PC-9 (cell line): ENCODE results near the gene ZBTB34. TPM values are rescaled to one million over a fixed set of nuclear protein-coding genes. Genes with fewer than 3 reads are reported as not detected.

Experiments
- BruUV-seq: library from RNA; stranded (reverse); fragments of 400-500 nt; replicated peaks from 2 replicates; lab custom pipeline; 2021; lab: Mats Ljungman, UMichigan
- CTCF ChIA-PET: fragments of 300-600 bp; sonication (Branson Sonifier 250); formaldehyde crosslinking; loops from one replicate; lab custom pipeline; 2022; ENCODE audit warnings: antibody characterized with exemption; lab: Charles Lee
- POLR2A ChIA-PET: fragments of 300-600 bp; sonication (Branson Sonifier 250); formaldehyde crosslinking; loops from one replicate; lab custom pipeline; 2022; ENCODE audit warnings: antibody characterized with exemption; ENCODE audit not compliant: unreplicated experiment; lab: Charles Lee
- DNase-seq, 2 experiments: peaks; one replicate each; pipeline versions ENCODE4 v3.0.0 to v3.0.0-alpha.2; 2015 to 2022; ENCODE audit warnings: mixed read lengths in 1 of 2
- H2AFZ ChIP-seq: fragments of 200-600 bp; sonication (generic); 2 replicates; pipeline ENCODE4 v1.8.1; 2017; ENCODE audit warnings: antibody characterized with exemption
- H3F3A ChIP-seq: fragments of 200-600 bp; sonication (generic); 2 replicates; pipeline ENCODE4 v1.8.1; 2017; ENCODE audit warnings: antibody characterized with exemption, mild to moderate bottlenecking, low read depth; ENCODE audit not compliant: insufficient read depth
- H3K27ac ChIP-seq: fragments of 200-600 bp; sonication (generic); 2 replicates; pipeline ENCODE4 v1.6.1; 2016; ENCODE audit warnings: mixed run types
- H3K27me3 ChIP-seq: fragments of 200-600 bp; sonication (generic); 2 replicates; pipeline ENCODE4 v1.6.1; 2016; ENCODE audit warnings: low read depth, mixed run types; ENCODE audit not compliant: insufficient read depth
- H3K36me3 ChIP-seq: fragments of 200-600 bp; sonication (generic); 2 replicates; pipeline ENCODE4 v1.6.1; 2016; ENCODE audit warnings: low read depth, mixed run types
- H3K4me1 ChIP-seq: fragments of 200-600 bp; sonication (generic); replicated peaks from 2 replicates; pipeline ENCODE4 v1.6.1; 2016; ENCODE audit warnings: mixed run types; ENCODE audit not compliant: insufficient read depth
- H3K4me2 ChIP-seq: fragments of 200-600 bp; sonication (generic); 2 replicates; pipeline ENCODE4 v1.6.1; 2017; ENCODE audit warnings: mixed run types
- H3K4me3 ChIP-seq: fragments of 200-600 bp; sonication (generic); 2 replicates; pipeline ENCODE4 v1.6.1; 2016; ENCODE audit warnings: mixed run types
- H3K79me2 ChIP-seq: fragments of 200-600 bp; sonication (generic); 2 replicates; pipeline ENCODE4 v1.6.1; 2017; ENCODE audit warnings: low read depth, mixed run types
- H3K9me2 ChIP-seq: fragments of 200-600 bp; sonication (generic); 2 replicates; pipeline ENCODE4 v1.8.1; 2017; ENCODE audit warnings: mild to moderate bottlenecking; ENCODE audit not compliant: insufficient read depth
- H3K9me3 ChIP-seq: fragments of 200-600 bp; sonication (generic); 2 replicates; pipeline ENCODE4 v1.8.1; 2016; ENCODE audit warnings: low read depth; ENCODE audit not compliant: insufficient read depth
- H4K20me1 ChIP-seq: fragments of 200-600 bp; sonication (generic); 2 replicates; pipeline ENCODE4 v1.8.1; 2017; ENCODE audit not compliant: insufficient read depth
- EZH2 ChIP-seq: fragments of 200-600 bp; sonication (generic); IDR thresholded peaks from 2 replicates; pipeline ENCODE4 v1.8.0; 2017; ENCODE audit warnings: antibody characterized with exemption, low read depth
- intact Hi-C: fragments of 100-400 bp; cut with micrococcal nuclease; formaldehyde crosslinking; loops from one replicate; pipeline ENCODE4 v1.10.0; 2022; ENCODE audit not compliant: unreplicated experiment
- total RNA-seq: library from RNA; stranded (reverse); gene quantifications from 2 replicates; pipeline ENCODE4 v1.2.3, GENCODE V29; 2021
- TF ChIP-seq, protein P1 (sequence below): fragments of 200-600 bp; sonication (generic); conservative IDR thresholded peaks from 2 replicates; pipeline ENCODE4 v1.6.1; 2017; ENCODE audit warnings: mixed run types, antibody characterized with exemption, mild to moderate bottlenecking, moderate library complexity

ZBTB34 gene
- total RNA-seq, 1 experiment from 2014 or later: 9.0 TPM

DNA sequence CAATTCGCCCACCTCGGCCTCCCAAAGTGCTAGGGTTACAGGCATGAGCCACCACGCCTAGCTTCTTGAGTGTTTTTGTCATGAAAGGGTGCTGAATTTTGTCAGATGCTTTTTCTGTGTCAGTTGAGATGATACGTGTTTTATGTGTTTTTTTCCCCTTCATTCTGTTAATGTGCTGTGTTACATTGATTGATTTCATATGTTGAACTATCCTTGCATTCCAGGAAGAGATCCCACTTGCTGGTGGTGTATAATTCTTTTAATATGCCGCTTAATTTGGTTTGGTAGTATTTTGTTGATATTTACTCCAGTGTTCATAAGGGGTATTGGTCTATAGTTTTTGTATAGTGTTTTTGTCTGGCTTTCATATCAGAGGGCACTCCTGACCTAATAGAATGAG, 42.0 kb upstream of the ZBTB34 start:
- peaks cover 12% of the 10 kb centered on the region; the same call in 1 of the 2 replicates for H3K9me3 ChIP-seq
- intact Hi-C loops: no loop called here
- no peak overlapping the region for H3K4me3 ChIP-seq
- POLR2A ChIA-PET: no interaction called here
- no peak overlapping the region for H3K27ac ChIP-seq
- no peaks in the 10 kb centered on the region for H3K4me1 ChIP-seq
- TF ChIP-seq, protein P1, sequence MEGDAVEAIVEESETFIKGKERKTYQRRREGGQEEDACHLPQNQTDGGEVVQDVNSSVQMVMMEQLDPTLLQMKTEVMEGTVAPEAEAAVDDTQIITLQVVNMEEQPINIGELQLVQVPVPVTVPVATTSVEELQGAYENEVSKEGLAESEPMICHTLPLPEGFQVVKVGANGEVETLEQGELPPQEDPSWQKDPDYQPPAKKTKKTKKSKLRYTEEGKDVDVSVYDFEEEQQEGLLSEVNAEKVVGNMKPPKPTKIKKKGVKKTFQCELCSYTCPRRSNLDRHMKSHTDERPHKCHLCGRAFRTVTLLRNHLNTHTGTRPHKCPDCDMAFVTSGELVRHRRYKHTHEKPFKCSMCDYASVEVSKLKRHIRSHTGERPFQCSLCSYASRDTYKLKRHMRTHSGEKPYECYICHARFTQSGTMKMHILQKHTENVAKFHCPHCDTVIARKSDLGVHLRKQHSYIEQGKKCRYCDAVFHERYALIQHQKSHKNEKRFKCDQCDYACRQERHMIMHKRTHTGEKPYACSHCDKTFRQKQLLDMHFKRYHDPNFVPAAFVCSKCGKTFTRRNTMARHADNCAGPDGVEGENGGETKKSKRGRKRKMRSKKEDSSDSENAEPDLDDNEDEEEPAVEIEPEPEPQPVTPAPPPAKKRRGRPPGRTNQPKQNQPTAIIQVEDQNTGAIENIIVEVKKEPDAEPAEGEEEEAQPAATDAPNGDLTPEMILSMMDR: no peak
- no peak for TF ChIP-seq EZH2
- H3K27me3 ChIP-seq: no peaks in the 10 kb centered on the region
- no peak overlapping the region for H2AFZ ChIP-seq
- H4K20me1 ChIP-seq: peaks cover 23% of the 10 kb centered on the region
- no peak overlapping the region for H3K4me2 ChIP-seq
- DNase-seq: no peak
- CTCF ChIA-PET: no interaction called here
- no peaks in the 10 kb centered on the region for H3K9me2 ChIP-seq
- no TSS peak for BruUV-seq
- peaks cover 45% of the 10 kb centered on the region for H3K79me2 ChIP-seq
- peaks cover 38% of the 10 kb centered on the region for H3K36me3 ChIP-seq
- peaks cover 4% of the 10 kb centered on the region; the same call in 1 of the 2 replicates for H3F3A ChIP-seq

DNA sequence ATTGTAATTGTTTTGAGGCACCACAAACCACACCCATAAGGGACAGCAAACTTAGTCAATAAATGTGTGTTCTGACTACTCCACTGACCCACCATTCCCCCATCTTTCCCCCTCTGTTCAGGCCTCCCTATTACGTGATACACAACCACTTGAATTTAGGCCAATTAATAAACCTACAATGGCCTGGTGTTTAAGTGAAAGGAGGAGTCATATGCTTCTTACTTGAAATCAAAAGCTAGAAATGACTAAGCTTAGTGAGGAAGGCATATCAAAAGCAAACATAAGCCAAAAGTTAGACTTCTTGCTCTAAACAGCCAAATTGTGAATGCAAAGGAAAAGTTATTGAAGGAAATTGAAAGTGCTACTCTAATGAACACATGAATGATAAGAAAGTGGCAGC, 41.0 kb upstream of the ZBTB34 start:
- ChIA-PET POLR2A (interaction anchor here (0.6 kb wide), 1 partner anchor 1585 kb away, joined by 4 read pairs; no protein-coding TSS in a partner anchor), CTCF (no interaction called here)
- H3K36me3 ChIP-seq: peaks cover 32% of the 10 kb centered on the region
- H3K9me3 ChIP-seq: 0 out of 2 replicates have a peak, but pooled peaks cover 7% of the 10 kb centered on the region
- no peak overlapping the region for H3K27ac ChIP-seq
- no peak overlapping the region for H3K4me3 ChIP-seq
- H4K20me1 ChIP-seq: peaks cover 24% of the 10 kb centered on the region
- BruUV-seq: no TSS peak
- no peak for TF ChIP-seq EZH2
- TF ChIP-seq, protein P1: no peak
- no peak overlapping the region for H2AFZ ChIP-seq
- peaks cover 37% of the 10 kb centered on the region for H3K79me2 ChIP-seq
- peaks cover 4% of the 10 kb centered on the region; the same call in 1 of the 2 replicates for H3F3A ChIP-seq
- no peaks in the 10 kb centered on the region for H3K9me2 ChIP-seq
- no peak for DNase-seq
- H3K4me1 ChIP-seq: no peaks in the 10 kb centered on the region
- H3K27me3 ChIP-seq: no peaks in the 10 kb centered on the region
- intact Hi-C loops: no loop called here
- H3K4me2 ChIP-seq: no peak overlapping the region

DNA sequence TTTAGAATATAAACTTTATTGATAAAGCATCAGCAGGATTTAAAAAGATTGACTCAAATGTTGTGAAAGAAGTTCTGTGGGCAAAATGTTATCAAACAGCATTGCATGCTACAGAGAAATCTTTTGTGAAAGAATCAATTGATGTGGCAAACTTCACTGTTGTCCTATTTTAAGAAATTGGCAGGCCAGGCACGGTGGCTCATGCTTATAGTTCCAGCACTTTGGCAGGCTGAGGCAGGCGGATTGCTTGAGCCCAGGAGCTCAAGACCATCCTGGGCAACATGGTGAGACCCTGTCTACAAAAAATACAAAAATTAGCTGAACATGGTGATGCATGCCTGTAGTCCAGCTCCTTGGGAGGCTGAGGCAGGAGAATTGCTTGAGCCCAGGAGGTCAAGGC, 38.2 kb upstream of the ZBTB34 start:
- Histone ChIP-seq H4K20me1 (peaks cover 31% of the 10 kb centered on the region), H3K36me3 (peaks cover 23% of the 10 kb centered on the region), H3K27ac (no peak overlapping the region), H3K79me2 (peaks cover 36% of the 10 kb centered on the region), H3K4me2 (no peak overlapping the region), H3K9me2 (no peaks in the 10 kb centered on the region), H3K4me3 (no peak overlapping the region), H3K9me3 (0 out of 2 replicates have a peak, but pooled peaks cover 4% of the 10 kb centered on the region), H3F3A (peaks cover 4% of the 10 kb centered on the region; the same call in 1 of the 2 replicates), H2AFZ (no peak overlapping the region), H3K27me3 (no peaks in the 10 kb centered on the region), H3K4me1 (no peaks in the 10 kb centered on the region)
- DNase-seq: no peak
- TF ChIP-seq, protein P1: no peak
- no peak for TF ChIP-seq EZH2
- ChIA-PET POLR2A (no interaction called here), CTCF (interaction anchor here (0.6 kb wide), 2 partner anchors 13 to 1394 kb away, joined by 6 to 10 read pairs; no protein-coding TSS in a partner anchor)
- intact Hi-C loops: no loop called here
- no TSS peak for BruUV-seq
